ENCODE results near the gene RAB11FIP4.
A peak's percentile ranks its signal among the peaks of the same experiment; 100 is the strongest.

Gene RAB11FIP4

DNA sequence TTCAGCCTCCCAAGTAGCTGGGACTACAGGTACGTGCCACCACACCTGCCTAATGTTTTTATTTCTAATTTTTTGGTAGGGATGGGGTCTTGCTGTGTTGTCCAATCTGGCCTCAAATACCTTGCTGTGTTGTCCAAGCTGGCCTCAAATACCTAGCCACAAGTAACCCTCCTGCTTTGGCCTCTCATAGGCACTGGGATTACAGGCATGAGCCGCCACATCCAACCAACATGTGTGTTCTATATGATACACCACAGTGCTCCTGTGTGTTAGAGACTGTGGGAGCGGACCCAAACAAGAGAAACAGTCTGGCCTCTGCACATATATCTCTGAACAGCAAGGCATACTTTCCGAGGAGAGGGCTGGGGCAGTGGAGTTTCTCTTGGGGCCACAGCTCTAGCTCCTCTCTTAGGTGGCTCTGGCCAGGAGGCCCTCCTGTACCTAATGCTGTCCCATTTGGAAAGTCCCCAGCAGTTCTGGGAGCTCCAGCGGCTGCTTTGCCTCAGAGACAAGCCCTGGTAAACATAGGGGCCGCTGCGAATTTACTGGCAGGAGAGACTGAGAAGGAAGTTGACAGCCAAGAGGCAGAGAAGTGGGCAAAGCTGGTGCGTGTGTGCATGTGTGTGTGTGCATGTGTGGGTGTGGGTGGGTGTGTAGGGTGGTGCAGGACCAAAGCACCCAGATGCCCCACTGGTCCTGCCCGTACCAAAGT lies 95.0 kb downstream of the RAB11FIP4 start:
- TF ChIP-seq, protein P1, sequence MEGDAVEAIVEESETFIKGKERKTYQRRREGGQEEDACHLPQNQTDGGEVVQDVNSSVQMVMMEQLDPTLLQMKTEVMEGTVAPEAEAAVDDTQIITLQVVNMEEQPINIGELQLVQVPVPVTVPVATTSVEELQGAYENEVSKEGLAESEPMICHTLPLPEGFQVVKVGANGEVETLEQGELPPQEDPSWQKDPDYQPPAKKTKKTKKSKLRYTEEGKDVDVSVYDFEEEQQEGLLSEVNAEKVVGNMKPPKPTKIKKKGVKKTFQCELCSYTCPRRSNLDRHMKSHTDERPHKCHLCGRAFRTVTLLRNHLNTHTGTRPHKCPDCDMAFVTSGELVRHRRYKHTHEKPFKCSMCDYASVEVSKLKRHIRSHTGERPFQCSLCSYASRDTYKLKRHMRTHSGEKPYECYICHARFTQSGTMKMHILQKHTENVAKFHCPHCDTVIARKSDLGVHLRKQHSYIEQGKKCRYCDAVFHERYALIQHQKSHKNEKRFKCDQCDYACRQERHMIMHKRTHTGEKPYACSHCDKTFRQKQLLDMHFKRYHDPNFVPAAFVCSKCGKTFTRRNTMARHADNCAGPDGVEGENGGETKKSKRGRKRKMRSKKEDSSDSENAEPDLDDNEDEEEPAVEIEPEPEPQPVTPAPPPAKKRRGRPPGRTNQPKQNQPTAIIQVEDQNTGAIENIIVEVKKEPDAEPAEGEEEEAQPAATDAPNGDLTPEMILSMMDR (IDR thresholded peaks at IDR 0.05; ENCODE audit: low read depth, low read length, poor library complexity, severe bottlenecking) = no peak
- no peak for TF ChIP-seq EZH2phosphoT487 (IDR thresholded peaks at IDR 0.05; ENCODE audit: borderline replicate concordance, low read length)

GRCh38 chr17:31487063-31487647 lies 95.7 kb downstream of the RAB11FIP4 start:
- peaks cover 45% of the 10 kb centered on the region for H3K4me1 ChIP-seq (ENCODE audit: control insufficient read depth, low read length)
- H3K9me2 ChIP-seq (replicated peaks; ENCODE audit: control insufficient read depth, low read length) = no peaks in the 10 kb centered on the region
- peaks cover 39% of the 10 kb centered on the region for H3K79me2 ChIP-seq (ENCODE audit: control insufficient read depth, low read length)
- H4K20me1 ChIP-seq (ENCODE audit: control insufficient read depth, insufficient read depth, low read depth, low read length) = no peaks in the 10 kb centered on the region
- H3F3A ChIP-seq (ENCODE audit: control insufficient read depth, insufficient read depth) = no peaks in the 10 kb centered on the region
- H3K27me3 ChIP-seq (ENCODE audit: control insufficient read depth, low read length) = no peaks in the 10 kb centered on the region
- H3K4me2 ChIP-seq (ENCODE audit: low read length) = peak overlapping the region; percentile 60
- H3K27ac ChIP-seq (ENCODE audit: low read depth, low read length) = no peak overlapping the region
- H3K36me3 ChIP-seq (ENCODE audit: control insufficient read depth, low read length) = no peaks in the 10 kb centered on the region
- peak overlapping the region; percentile 61 for H3K4me3 ChIP-seq (ENCODE audit: low read length)
- TF ChIP-seq, protein P1 (IDR thresholded peaks at IDR 0.05; ENCODE audit: low read depth, low read length, poor library complexity, severe bottlenecking) = peak; percentile 25
- no peak for TF ChIP-seq EZH2phosphoT487 (IDR thresholded peaks at IDR 0.05; ENCODE audit: borderline replicate concordance, low read length)
- no peaks in the 10 kb centered on the region for H3K9me3 ChIP-seq (ENCODE audit: control insufficient read depth, insufficient read depth, low read length)

More for the DNA sequence above, 95.0 kb downstream of the RAB11FIP4 start:
- Histone ChIP-seq H3K9me2 (replicated peaks; ENCODE audit: control insufficient read depth, low read length) (no peaks in the 10 kb centered on the region), H3K4me3 (ENCODE audit: low read length) (no peak overlapping the region), H3K4me1 (ENCODE audit: control insufficient read depth, low read length) (peaks cover 39% of the 10 kb centered on the region), H3K9me3 (ENCODE audit: control insufficient read depth, insufficient read depth, low read length) (no peaks in the 10 kb centered on the region), H3F3A (ENCODE audit: control insufficient read depth, insufficient read depth) (no peaks in the 10 kb centered on the region), H3K79me2 (ENCODE audit: control insufficient read depth, low read length) (peaks cover 32% of the 10 kb centered on the region), H3K4me2 (ENCODE audit: low read length) (peak overlapping the region; percentile 60; the same call in 1 of the 2 replicates), H3K36me3 (ENCODE audit: control insufficient read depth, low read length) (no peaks in the 10 kb centered on the region), H3K27me3 (ENCODE audit: control insufficient read depth, low read length) (no peaks in the 10 kb centered on the region), H3K27ac (ENCODE audit: low read depth, low read length) (no peak overlapping the region), H4K20me1 (ENCODE audit: control insufficient read depth, insufficient read depth, low read depth, low read length) (no peaks in the 10 kb centered on the region)

DNA sequence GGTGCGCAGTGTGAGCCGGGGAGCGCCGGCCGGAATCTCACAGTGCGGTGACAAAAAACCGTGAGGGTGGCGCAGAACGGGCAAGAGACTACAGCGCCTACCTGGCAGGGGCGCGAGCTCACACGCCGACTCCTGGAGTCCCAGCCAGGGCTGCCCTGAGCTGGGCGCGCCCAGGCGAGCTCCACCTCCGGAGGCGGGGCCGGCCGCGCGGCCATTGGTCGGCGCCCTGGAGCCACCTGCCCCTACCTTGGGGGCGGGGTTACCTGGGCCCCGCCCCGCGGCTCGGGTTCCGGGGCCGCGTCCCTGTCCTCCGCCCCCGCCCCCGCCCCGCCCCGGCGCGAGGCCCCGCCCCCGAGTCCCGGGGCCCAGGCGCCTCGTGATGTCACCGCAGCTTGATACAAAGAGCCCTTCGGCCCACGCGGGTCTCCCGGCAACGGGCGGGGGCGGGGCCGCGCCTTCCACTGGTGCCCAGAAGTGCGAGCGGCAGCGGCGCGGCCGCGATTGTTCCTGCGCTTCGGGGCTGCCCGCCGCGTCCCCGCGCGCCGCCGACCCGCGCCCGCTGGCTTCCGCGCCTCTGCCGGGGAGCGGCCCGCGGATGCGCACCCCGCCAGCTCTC lies 96.3 kb downstream of the RAB11FIP4 start:
- Histone ChIP-seq H3F3A (ENCODE audit: control insufficient read depth, insufficient read depth) (no peaks in the 10 kb centered on the region), H3K9me2 (replicated peaks; ENCODE audit: control insufficient read depth, low read length) (no peaks in the 10 kb centered on the region), H3K4me1 (ENCODE audit: control insufficient read depth, low read length) (peaks cover 51% of the 10 kb centered on the region), H3K4me3 (ENCODE audit: low read length) (peak overlapping the region; percentile 92), H3K27ac (ENCODE audit: low read depth, low read length) (0 out of 2 replicates have a peak overlapping the region, but pooled peaks have one; percentile 9), H3K4me2 (ENCODE audit: low read length) (peak overlapping the region; percentile 77), H3K36me3 (ENCODE audit: control insufficient read depth, low read length) (no peaks in the 10 kb centered on the region), H4K20me1 (ENCODE audit: control insufficient read depth, insufficient read depth, low read depth, low read length) (no peaks in the 10 kb centered on the region), H3K9me3 (ENCODE audit: control insufficient read depth, insufficient read depth, low read length) (no peaks in the 10 kb centered on the region), H3K79me2 (ENCODE audit: control insufficient read depth, low read length) (peaks cover 45% of the 10 kb centered on the region), H3K27me3 (ENCODE audit: control insufficient read depth, low read length) (no peaks in the 10 kb centered on the region)
- TF ChIP-seq EZH2phosphoT487 (IDR thresholded peaks at IDR 0.05; ENCODE audit: borderline replicate concordance, low read length) = no peak
- TF ChIP-seq, protein P1 (IDR thresholded peaks at IDR 0.05; ENCODE audit: low read depth, low read length, poor library complexity, severe bottlenecking) = peak; percentile 2
